HEK293T (cell line): ENCODE results near the gene CDH4.

Source experiments
- CTCF ChIA-PET: fragments of 350-600 bp; formaldehyde crosslinking; extraction: SDS; loops from one replicate; lab custom pipeline; 2021; ENCODE audit warnings: antibody characterized with exemption, inconsistent platforms; lab: Yijun Ruan, JAX
- POLR2A ChIA-PET: fragments of 350-600 bp; formaldehyde crosslinking; extraction: SDS; loops from one replicate; lab custom pipeline; 2020; ENCODE audit warnings: antibody characterized with exemption, inconsistent platforms; lab: Yijun Ruan, JAX
- DNase-seq: peaks from one replicate; pipeline ENCODE4 v3.0.0; 2012; ENCODE audit warnings: mixed read lengths; ENCODE audit errors: extremely low spot score
- ARNT ChIP-seq: fragments of 450-650 bp; IDR thresholded peaks from 2 replicates; pipeline ENCODE4 v1.6.1; 2017; ENCODE audit warnings: mild to moderate bottlenecking
- BHLHE40 ChIP-seq: fragments of 450-650 bp; IDR thresholded peaks from 2 replicates; pipeline ENCODE4 v1.6.1; 2016; ENCODE audit warnings: mild to moderate bottlenecking, moderate library complexity, borderline replicate concordance
- CTBP1 ChIP-seq: fragments of 450-650 bp; IDR thresholded peaks from 2 replicates; pipeline ENCODE4 v1.6.1; 2016; ENCODE audit warnings: borderline replicate concordance
- ELF4 ChIP-seq: fragments of 450-650 bp; IDR thresholded peaks from 2 replicates; pipeline ENCODE4 v1.6.1; 2017; ENCODE audit warnings: antibody characterized with exemption
- FOXA1 ChIP-seq: fragments of 450-650 bp; IDR thresholded peaks from 2 replicates; pipeline ENCODE4 v1.6.1; 2016; ENCODE audit warnings: mild to moderate bottlenecking
- FOXK2 ChIP-seq: fragments of 450-650 bp; IDR thresholded peaks from 2 replicates; pipeline ENCODE4 v1.6.1; 2016; ENCODE audit warnings: mild to moderate bottlenecking
- FOXM1 ChIP-seq: fragments of 450-650 bp; IDR thresholded peaks from 2 replicates; pipeline ENCODE4 v1.6.1; 2017; ENCODE audit warnings: mild to moderate bottlenecking, borderline replicate concordance
- HDGF ChIP-seq: fragments of 450-650 bp; IDR thresholded peaks from 2 replicates; pipeline ENCODE4 v1.6.1; 2017; ENCODE audit warnings: antibody characterized with exemption, borderline replicate concordance
- L3MBTL2 ChIP-seq: fragments of 450-650 bp; conservative IDR thresholded peaks from 2 replicates; pipeline ENCODE4 v1.6.1; 2016; ENCODE audit warnings: mild to moderate bottlenecking
- LEF1 ChIP-seq: fragments of 450-650 bp; IDR thresholded peaks from 2 replicates; pipeline ENCODE4 v1.6.1; 2017; ENCODE audit warnings: mild to moderate bottlenecking, borderline replicate concordance
- NFRKB ChIP-seq: fragments of 450-650 bp; IDR thresholded peaks from 2 replicates; pipeline ENCODE4 v1.6.1; 2016; ENCODE audit warnings: mild to moderate bottlenecking, moderate library complexity
- PKNOX1 ChIP-seq: fragments of 450-650 bp; IDR thresholded peaks from 2 replicates; pipeline ENCODE4 v1.6.1; 2016
- SP1 ChIP-seq: fragments of 450-650 bp; IDR thresholded peaks from 2 replicates; pipeline ENCODE4 v1.6.1; 2017
- SUZ12 ChIP-seq: fragments of 450-650 bp; IDR thresholded peaks from 2 replicates; pipeline ENCODE4 v1.6.1; 2016; ENCODE audit warnings: mild to moderate bottlenecking
- TARDBP ChIP-seq: fragments of 450-650 bp; IDR thresholded peaks from 2 replicates; pipeline ENCODE4 v1.6.1; 2016
- ZNF384 ChIP-seq: fragments of 450-650 bp; IDR thresholded peaks from 2 replicates; pipeline ENCODE4 v1.6.1; 2016

The CDH4 gene

GRCh38 chr20:61778495-61778863 lies 526.4 kb downstream of the CDH4 start:
- ChIA-PET POLR2A (no interaction called here), CTCF (no interaction called here)
- no peak for DNase-seq
- TF ChIP-seq PKNOX1 (no peak), ZNF384 (no peak), NFRKB (no peak), SP1 (no peak), L3MBTL2 (no peak), CTBP1 (no peak), TARDBP (no peak), FOXM1 (no peak), HDGF (no peak), ELF4 (no peak), SUZ12 (no peak)

GRCh38 chr20:61779176-61779965 lies 527.3 kb downstream of the CDH4 start:
- ChIA-PET POLR2A (no interaction called here), CTCF (no interaction called here)
- no peak for TF ChIP-seq SUZ12
- TF ChIP-seq TARDBP = no peak
- no peak for TF ChIP-seq FOXK2
- TF ChIP-seq CTBP1 = no peak
- no peak for TF ChIP-seq LEF1
- no peak for TF ChIP-seq BHLHE40
- TF ChIP-seq FOXM1 = no peak
- no peak for TF ChIP-seq ARNT
- no peak for DNase-seq

GRCh38 chr20:61780066-61780465 lies 528.0 kb downstream of the CDH4 start:
- DNase-seq = no peak
- no peak for TF ChIP-seq FOXA1
- no peak for TF ChIP-seq HDGF
- TF ChIP-seq FOXK2 = no peak
- no peak for TF ChIP-seq FOXM1
- TF ChIP-seq L3MBTL2 = no peak
- TF ChIP-seq LEF1 = no peak
- TF ChIP-seq BHLHE40 = no peak
- TF ChIP-seq TARDBP = no peak
- TF ChIP-seq NFRKB = no peak
- no peak for TF ChIP-seq SP1
- TF ChIP-seq CTBP1 = no peak
- no peak for TF ChIP-seq ARNT
- TF ChIP-seq ZNF384 = no peak
- TF ChIP-seq ELF4 = no peak
- POLR2A ChIA-PET = no interaction called here
- CTCF ChIA-PET = no interaction called here

- no peak for TF ChIP-seq TARDBP
- no peak for TF ChIP-seq FOXK2
- TF ChIP-seq FOXA1 = no peak
- no peak for TF ChIP-seq BHLHE40
- TF ChIP-seq ELF4 = no peak
- TF ChIP-seq CTBP1 = no peak
- no peak for TF ChIP-seq ARNT
- TF ChIP-seq ZNF384 = no peak
- TF ChIP-seq FOXM1 = no peak
- TF ChIP-seq L3MBTL2 = no peak
- TF ChIP-seq NFRKB = no peak
- TF ChIP-seq LEF1 = no peak
- TF ChIP-seq SP1 = no peak
- TF ChIP-seq SUZ12 = no peak
- TF ChIP-seq HDGF = no peak
- no peak for TF ChIP-seq PKNOX1
- DNase-seq = no peak
- POLR2A ChIA-PET = no interaction called here
- CTCF ChIA-PET = no interaction called here
These were observed 532.9 kb downstream of the CDH4 start for GRCh38 chr20:61784801-61785566.

- no peak for DNase-seq
- CTCF ChIA-PET = no interaction called here
- no peak for TF ChIP-seq TARDBP
- POLR2A ChIA-PET = no interaction called here
These were observed 533.4 kb downstream of the CDH4 start for GRCh38 chr20:61785567-61785816.

- CTCF ChIA-PET = no interaction called here
These were observed 534.2 kb downstream of the CDH4 start for GRCh38 chr20:61786230-61786629.

GRCh38 chr20:61788343-61788742 lies 536.3 kb downstream of the CDH4 start:
- POLR2A ChIA-PET = no interaction called here
- CTCF ChIA-PET = no interaction called here
- TF ChIP-seq FOXM1 = no peak
- TF ChIP-seq TARDBP = no peak
- TF ChIP-seq ZNF384 = no peak
- TF ChIP-seq ELF4 = no peak
- no peak for TF ChIP-seq FOXA1
- TF ChIP-seq BHLHE40 = no peak
- TF ChIP-seq SP1 = no peak
- no peak for TF ChIP-seq NFRKB
- TF ChIP-seq L3MBTL2 = no peak

More at GRCh38 chr20:61786230-61786629, 534.2 kb downstream of the CDH4 start:
- no peak for DNase-seq
- TF ChIP-seq ARNT = no peak
- TF ChIP-seq ELF4 = no peak
- no peak for TF ChIP-seq FOXK2
- no peak for TF ChIP-seq SP1
- POLR2A ChIA-PET = no interaction called here

More at GRCh38 chr20:61788343-61788742, 536.3 kb downstream of the CDH4 start:
- DNase-seq = no peak
